Fibroblast of villous mesenchyme (primary cell): ENCODE results near the gene DYNC1H1. TPM values are rescaled to one million over a fixed set of nuclear protein-coding genes. Genes with fewer than 3 reads are reported as not detected.

Source experiments
- DNase-seq: peaks from one replicate; pipeline ENCODE4 v3.0.0-alpha.2; 2010; ENCODE audit warnings: low read depth
- H3K4me3 ChIP-seq: 2 replicates; pipeline ENCODE4 v1.5.1; 2011; ENCODE audit warnings: low read depth, mild to moderate bottlenecking, low read length
- total RNA-seq: library from RNA; depleted of rRNA; stranded (reverse); fragments of >200 nt; gene quantifications from 2 replicates; pipeline ENCODE4 v1.2.3, GENCODE V29; 2012
- TF ChIP-seq, protein P1 (sequence below): IDR thresholded peaks from 2 replicates; pipeline ENCODE4 v1.5.1; 2012; ENCODE audit warnings: low read depth, mild to moderate bottlenecking, low read length; ENCODE audit not compliant: insufficient read depth

DYNC1H1 gene
- total RNA-seq, 1 donor, result 518 TPM

DNA sequence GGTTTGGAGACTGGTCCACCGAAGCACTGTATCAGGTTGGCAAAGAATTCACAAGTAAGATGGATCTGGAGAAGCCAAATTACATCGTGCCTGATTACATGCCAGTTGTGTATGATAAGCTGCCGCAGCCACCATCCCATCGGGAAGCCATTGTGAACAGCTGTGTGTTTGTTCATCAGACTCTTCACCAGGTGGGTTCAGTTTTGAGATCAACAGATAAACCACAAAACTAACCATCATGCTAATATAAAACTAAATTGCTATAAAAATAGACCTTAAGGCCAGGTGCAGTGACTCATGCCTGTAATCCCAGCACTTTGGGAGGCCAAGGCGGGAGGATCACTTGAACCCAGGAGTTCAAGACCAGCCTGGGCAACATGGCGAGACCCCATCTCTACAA, 63.6 kb downstream of the DYNC1H1 start:
- DNase-seq, result no peak
- TF ChIP-seq, protein P1, sequence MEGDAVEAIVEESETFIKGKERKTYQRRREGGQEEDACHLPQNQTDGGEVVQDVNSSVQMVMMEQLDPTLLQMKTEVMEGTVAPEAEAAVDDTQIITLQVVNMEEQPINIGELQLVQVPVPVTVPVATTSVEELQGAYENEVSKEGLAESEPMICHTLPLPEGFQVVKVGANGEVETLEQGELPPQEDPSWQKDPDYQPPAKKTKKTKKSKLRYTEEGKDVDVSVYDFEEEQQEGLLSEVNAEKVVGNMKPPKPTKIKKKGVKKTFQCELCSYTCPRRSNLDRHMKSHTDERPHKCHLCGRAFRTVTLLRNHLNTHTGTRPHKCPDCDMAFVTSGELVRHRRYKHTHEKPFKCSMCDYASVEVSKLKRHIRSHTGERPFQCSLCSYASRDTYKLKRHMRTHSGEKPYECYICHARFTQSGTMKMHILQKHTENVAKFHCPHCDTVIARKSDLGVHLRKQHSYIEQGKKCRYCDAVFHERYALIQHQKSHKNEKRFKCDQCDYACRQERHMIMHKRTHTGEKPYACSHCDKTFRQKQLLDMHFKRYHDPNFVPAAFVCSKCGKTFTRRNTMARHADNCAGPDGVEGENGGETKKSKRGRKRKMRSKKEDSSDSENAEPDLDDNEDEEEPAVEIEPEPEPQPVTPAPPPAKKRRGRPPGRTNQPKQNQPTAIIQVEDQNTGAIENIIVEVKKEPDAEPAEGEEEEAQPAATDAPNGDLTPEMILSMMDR, result no peak
- no peak overlapping the region for H3K4me3 ChIP-seq

DNA sequence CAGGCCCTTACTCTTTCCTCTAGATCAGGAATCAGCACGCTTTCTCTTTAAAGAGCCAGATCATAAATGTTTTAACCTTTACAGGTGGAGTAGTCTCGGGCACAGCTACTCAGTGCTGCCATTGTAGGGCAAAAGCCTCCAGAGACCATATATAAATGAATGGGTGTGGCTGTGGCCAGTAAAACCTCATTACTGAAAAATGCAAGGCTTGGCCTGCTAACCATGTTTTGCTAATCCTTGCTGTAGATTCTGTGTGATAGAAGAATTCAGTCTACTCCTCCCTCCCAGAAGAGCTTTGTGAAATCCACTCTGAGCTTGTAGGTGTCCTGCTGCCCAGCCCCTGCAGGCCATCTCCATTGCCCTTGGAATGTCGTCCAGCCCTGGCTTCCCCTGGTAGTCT, 64.4 kb downstream of the DYNC1H1 start:
- TF ChIP-seq, protein P1, result no peak
- H3K4me3 ChIP-seq, result no peak overlapping the region
- DNase-seq, result peak; percentile 79

DNA sequence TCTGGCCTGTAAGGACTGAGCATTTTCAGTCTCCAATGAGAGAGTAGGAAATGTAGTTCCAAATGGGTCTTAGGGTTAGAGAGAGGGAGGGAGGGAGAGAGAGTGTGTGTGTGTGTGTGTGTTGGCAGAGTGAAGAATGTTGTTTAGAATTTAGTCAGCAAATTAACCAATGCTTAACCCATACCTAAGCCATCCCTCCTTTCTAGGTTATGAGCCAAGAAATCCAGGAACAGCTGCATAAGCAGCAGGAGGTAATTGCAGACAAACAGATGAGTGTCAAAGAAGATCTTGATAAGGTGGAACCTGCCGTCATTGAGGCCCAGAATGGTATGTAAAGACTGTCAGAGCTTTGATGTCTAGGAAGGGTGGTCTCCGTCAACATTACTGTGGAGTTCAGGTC, 65.6 kb downstream of the DYNC1H1 start:
- no peak overlapping the region for H3K4me3 ChIP-seq
- peak; percentile 71 for DNase-seq
- TF ChIP-seq, protein P1, result no peak

GRCh38 chr14:102033241-102033640, 68.9 kb downstream of the DYNC1H1 start:
- no peak for DNase-seq
- no peak overlapping the region for H3K4me3 ChIP-seq
- TF ChIP-seq, protein P1, result no peak

- no peak overlapping the region for H3K4me3 ChIP-seq
- no peak for DNase-seq
- TF ChIP-seq, protein P1, result no peak
Observed at GRCh38 chr14:102034301-102034700, 69.9 kb downstream of the DYNC1H1 start.

GRCh38 chr14:102035914-102036313, 71.5 kb downstream of the DYNC1H1 start:
- TF ChIP-seq, protein P1, result no peak
- DNase-seq, result no peak
- no peak overlapping the region for H3K4me3 ChIP-seq

- DNase-seq, result no peak
- no peak overlapping the region for H3K4me3 ChIP-seq
- TF ChIP-seq, protein P1, result no peak
Observed at GRCh38 chr14:102037686-102038085, 73.3 kb downstream of the DYNC1H1 start.
